LoVo (cell line): ENCODE data around the gene CAPN2.

Source experiments
- DNase-seq: peaks from one replicate; pipeline ENCODE4 v3.0.0-alpha.2; 2016; ENCODE audit warnings: low spot score

The CAPN2 gene

DNA sequence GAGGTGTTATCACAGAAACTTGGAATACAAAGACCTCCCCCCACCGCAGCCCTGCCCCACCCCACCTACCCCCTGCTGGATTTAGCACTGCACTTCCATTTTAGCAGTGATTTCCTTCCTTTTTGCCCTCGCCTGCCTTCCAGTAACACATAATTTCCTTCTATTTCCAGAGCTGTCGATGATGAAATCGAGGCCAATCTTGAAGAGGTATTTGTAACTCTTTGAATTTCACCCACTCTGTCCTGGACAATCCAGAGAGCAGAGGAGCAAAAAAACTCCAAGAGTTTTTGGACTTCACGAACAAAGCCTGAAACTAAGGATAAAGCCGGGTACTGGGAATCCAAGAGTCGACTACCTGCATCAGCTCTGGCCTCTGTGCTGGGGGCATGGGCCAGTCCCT, 49.1 kb downstream of the CAPN2 start:
- no peak for DNase-seq

DNA sequence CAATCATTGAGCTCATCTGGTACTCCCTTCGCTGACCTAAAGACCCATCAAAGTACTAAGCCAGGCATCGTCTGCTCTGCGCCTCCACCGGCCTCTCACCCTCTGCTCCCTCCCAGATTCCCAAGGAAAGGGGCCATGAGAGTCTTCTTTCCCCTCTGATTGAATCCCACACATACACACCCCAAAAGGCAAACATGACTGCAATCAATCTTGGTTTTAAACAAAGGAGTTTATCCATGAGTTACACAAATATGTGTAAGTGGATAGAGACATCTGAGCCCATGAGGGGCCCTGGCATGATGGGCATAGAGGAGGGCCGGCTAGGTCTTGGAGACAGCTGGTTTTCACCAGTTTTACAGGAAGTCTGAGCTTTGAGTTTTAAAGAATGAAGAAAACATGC, 50.9 kb downstream of the CAPN2 start:
- DNase-seq: no peak

DNA sequence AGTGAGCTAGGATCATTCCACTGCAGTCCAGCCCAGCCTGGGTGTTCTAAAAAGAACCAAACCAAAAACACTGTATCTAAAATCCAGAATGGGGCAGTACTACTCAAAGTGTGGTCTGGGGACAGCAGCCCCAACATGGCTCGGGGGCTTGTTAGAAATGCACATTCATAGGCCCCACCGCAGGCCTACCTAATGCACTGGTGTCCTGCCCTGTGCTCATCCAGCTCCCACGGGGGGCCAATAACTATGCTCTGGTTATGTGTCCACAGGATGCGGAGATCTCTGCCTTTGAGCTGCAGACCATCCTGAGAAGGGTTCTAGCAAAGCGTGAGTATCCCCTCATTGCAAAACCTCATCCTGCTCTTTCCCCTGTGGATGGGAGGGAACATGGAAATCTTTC, 51.5 kb downstream of the CAPN2 start:
- no peak for DNase-seq

DNA sequence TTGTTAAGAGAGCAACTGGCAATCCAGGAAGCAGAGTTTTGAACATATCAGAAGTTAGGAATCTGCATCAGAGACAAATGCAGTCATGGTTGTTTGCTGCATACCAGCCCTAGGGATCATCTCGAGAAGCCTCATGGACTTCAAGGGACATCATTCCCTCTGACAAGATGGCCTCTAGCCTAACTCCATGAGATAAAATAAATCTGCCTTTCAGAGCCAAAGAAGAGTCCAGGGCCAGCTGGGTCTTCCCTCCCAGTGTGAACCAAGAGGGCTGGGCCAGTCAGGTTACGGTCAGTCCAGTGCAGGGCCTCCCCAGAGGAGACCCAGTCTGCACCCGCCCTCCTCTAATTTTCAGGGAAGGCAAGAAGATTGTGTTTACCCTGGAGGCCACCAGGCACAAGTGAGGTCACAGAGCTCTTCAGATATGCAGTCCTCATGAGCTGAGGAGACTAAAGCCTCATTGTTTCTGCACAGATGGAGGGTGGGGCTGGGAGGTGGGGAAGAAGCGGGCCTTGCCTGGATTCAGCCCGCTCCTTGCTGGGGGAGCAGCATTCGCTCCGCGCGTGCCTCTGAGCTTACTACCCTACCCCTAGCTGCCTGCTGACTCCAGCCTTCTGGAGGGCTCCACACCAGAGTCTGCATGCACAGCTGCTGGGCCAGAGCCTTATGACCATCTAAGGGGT, 52.8 kb downstream of the CAPN2 start:
- no peak for DNase-seq

DNA sequence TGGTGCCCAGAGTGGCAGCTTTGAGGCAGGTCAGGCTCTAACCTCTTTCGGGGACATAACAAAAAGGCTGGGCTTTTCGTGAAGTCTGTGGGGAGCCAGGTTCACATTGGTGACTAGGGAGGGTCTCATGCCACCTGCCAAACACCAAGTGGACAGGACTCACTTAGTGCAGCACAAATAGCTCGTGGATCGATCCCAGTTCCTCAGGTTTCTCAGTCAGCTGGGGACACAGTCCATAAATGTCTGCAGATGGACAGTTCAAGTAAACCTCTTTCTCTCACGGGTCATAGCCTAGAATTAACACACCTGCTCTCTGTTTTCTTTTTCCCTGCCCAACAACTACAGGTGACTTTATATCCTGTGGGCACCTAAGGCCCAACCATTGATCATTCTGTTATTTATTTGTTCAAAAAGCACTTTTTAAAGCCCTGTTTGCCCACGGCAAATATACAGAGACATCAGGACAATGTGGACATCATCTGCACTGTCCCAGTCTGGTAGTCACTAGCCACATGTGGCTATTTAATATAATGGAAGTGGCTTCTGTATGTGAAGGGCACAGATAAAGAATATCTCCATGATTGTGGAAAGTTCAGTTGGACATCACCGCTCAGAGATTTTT, 53.5 kb downstream of the CAPN2 start:
- no peak for DNase-seq

DNA sequence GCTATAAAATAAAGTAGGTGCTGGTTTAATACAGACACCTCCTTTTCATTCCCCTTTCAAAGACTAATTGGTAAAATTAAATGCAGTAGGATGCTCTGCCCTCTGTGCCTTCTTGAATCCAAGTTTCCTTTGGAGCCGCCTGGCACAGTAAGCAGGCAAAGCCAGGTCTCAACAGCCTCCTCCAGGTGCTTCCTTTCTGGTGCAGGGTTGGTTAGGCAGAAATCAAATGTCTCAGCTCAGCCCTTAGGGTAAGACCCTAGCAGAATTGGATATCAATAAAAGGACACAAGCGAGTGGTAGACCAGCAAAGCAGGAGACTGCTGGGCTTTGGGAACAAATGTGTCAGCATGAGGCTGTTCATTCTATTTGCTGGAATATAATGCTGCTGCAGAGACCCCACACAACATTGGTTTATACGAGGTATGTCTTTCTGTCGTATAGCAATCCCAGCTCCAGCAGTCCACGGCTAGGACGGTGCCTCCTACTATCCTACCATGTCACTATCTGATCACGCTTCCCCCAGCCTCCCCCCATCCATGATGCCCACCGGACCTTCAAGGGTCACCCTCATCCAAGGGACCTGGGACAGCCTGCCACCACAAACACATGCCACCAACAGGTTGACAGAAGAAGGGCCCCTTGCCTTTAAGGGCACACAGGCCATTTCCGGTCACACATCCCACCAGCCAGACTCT, 58.4 kb downstream of the CAPN2 start:
- no peak for DNase-seq

DNA sequence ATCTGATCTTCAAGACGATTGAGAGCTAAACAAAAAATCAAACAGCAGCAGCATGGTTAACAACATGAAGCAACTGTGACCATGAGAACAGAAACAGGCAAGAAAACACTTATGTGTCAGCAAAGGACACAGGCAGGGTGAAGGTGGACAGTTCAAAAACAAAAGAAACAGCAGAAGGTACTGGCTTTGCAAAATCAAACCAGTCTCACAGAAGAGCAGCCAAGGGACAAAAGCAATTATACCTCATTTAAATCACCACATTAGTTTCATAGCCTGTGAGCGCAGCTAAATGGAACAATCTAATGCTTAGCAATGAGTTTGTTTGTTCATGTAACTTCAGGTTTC, 59.1 kb downstream of the CAPN2 start:
- no peak for DNase-seq

DNA sequence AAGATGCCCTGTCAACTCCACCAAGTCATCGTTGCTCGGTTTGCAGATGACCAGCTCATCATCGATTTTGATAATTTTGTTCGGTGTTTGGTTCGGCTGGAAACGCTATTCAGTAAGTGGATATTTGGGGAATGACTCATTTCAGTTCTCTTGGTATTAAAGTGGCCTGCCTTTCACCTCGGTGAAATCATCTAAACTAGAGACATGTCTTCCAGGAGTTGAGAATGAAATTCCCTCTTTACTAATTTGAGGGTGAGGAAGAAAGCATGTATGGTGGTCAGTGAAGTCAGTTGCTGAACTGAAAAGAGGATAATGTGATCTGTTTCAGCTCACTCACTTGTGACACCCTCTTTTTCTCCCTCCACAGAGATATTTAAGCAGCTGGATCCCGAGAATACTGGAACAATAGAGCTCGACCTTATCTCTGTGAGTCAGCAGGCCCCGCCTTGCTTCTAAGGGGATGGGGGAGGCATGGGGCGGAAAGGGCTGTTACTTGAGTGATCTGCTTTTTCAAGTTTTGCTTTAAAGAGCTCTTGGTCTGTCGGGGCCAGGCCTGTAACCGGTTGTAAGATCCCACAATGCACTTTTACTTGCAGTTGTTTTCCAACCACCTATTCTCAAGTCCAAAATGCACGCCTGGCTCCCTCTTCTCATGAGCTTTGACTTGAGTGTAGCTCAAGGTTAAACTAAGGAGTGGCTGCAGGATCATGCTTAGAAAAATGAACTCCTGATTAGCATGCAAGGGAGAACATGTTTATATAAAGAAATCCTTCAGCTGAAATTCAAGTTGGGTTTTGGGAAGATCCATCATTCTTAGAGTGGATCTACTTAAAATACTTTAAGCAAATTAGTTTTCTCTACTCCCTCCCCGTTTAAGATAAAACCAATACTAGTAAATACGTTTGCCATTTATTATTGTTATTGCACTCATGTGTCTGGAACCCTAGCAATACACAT, 59.8 kb downstream of the CAPN2 start:
- peak; percentile 38 for DNase-seq

DNA sequence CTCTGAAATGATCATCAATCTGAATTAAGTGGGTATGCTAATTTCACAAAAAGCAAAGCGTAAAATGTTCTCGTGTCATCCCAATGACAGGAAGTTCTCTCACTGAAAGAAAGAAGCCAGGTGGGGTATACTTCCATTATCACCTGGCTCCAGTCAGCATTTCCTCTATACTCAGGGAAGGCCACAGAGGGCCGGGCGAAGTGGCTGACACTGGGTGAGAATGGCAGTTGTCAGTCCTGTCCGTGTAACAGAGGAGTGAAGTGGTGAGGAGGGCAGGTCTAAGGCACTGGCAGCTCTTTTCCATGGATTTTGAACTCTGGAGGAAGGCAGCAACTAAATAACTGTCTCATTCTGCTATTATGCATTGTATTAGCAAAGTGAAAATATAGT, 60.4 kb downstream of the CAPN2 start:
- DNase-seq: no peak

DNA sequence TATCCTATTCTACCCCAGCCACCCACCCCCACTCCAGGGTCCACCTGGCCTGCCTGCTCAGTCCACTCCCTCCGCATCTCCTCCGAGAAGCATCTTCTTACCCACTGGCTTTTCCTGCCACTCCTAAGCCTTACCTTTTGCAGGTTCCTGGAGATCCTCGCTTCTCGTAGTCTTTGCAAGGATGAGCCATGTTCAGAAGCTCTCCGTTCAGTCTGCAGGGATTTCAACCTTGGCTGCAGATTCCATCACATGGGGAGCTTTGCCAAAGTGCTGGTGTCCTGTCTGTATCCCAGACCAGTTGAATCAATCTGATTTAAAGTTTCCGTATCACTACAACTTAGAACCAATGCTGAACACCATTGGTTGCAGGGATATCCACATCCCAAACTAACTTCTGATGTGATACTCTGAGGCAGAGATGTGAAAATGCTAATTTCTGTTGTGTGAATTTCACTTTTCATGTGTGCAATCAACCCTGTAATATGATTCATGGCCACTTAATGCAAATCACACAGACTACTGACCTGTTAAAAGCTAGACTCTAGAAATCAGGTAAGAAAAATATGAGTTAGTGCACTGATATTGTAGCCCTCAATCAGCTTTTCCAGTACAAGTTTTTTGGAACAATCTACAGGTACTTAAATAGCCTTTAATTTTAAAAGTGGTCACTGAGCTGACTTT, 61.9 kb downstream of the CAPN2 start:
- DNase-seq: no peak

DNA sequence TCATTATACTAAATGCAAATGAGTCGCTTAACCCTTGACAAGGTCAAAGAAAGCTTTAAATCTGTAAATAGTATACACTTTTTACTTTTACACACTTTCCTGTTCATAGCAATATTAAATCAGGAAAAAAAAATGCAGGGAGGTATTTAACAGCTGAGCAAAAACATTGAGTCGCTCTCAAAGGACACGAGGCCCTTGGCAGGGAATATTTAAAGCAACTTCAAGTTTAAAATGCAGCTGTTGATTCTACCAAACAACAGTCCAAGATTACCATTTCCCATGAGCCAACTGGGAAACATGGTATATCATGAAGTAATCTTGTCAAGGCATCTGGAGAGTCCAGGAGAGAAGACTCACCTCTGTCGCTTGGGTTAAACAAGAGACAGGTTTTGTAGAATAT, 62.7 kb downstream of the CAPN2 start:
- DNase-seq: no peak

DNA sequence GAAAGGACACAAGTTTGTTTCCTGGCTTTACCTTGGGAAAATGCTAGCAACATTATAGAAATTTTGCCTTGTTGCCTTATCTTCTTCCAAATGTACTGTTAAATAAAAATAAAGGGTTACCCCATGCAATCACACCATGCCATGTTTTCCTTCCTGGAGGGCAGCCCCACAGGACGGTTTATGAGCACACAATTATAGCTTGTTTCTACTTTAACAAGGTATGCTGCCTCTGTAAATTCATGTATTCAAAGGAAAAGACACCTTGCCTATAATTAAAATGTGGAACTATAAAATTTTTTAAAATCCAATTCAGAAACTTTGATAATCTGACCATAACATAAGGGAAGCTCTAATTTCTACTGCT, 63.4 kb downstream of the CAPN2 start:
- DNase-seq: no peak

DNA sequence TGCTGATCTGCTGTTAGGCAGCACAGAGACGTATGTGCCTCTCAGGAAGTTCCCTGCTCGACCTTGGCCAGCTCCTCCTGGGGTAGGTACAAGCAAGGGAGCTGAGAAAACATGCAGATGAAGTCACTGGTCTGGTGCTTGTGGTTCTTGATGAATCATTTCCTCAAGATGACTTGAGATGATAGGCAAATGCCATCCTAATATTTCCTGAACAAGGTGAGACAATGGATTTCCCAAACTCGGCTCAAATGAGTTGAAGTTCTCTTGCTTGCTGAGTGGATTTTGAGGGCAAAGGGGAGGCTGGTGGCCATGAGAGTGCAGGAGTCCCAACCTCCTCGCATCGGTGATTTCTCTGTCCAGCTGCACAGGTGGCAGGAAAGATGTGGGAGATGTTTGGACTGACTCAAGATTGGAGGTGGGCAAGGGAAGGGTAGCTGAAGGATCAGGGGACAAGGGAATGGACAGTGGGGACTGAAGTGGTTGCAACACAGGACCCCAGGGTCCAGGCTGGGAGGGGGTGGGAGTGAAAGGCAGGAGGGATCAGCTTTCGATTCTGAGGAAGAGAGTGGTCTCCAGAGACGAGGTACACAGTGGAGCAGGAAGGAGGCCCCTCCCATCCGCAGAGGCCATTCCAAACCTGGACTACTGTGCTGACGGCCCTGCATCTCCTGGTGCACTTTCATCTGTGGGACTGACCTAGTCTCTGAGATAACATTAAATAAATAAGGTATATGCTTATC, 63.9 kb downstream of the CAPN2 start:
- peak; percentile 34 for DNase-seq

DNA sequence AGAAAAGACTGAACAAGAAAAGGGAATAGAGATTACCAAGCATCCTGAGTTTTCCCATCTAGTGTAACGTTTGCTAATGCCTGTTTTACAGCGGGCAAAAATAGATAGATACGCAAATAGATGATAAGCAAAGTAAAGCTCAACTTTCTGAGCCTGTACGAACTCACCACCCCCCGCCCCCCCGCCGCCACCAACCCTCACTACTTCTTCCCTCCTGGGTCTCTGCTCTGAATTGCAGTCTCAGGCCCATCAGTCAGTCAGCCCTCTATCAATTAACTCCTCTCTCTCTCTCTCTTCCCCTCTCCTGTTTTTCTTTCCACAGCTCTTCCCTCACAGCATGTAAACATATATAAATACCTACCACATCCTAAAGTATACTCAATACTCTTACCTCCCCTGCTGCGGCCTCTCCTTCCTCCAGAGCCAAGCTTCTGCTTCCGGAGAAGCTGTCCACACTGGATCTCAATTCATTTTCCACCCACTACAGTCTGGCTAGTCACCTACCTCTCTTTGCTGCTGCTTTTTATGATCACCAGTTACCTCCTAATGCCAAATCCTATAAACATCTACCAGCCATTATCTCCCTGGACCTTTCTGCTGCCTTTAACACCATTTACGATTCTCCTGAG, 64.6 kb downstream of the CAPN2 start:
- no peak for DNase-seq

DNA sequence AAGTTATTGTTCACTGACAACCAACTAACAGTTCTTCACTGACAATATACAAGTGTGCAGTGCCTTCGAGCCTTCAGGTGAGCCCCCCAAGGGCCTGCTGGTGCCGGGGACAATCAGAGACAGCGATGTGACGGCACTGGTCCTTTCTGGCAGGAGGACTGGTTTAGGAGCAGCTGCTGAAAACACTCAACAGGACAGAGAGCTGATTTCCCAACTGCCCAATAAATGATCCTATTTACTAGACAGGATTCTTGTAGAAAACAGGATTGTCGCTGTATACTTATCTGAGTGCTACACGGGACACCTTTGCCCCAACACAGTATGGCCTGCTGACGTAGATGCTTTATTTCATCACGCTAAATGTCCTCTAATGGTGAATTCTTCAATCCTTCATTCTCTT, 68.0 kb downstream of the CAPN2 start:
- DNase-seq: no peak

DNA sequence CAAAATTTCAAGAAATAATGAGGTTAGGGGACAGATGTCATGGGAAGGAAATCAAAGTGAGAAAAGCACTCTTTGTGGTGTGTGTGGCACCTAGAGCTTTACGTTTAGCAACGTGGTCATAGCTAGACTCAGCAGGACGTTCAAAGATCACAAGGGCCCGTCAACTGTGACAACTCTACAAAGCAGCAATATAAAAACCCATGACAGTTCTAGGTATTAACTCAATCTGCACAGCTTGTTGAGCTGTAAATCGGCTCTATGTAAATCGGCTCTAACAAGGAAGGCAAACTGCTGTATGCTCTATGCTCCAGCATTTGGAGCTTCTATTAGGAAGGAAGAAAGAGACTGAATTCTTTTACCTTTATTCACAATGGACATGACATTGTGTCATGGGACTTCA, 68.6 kb downstream of the CAPN2 start:
- no peak for DNase-seq

DNA sequence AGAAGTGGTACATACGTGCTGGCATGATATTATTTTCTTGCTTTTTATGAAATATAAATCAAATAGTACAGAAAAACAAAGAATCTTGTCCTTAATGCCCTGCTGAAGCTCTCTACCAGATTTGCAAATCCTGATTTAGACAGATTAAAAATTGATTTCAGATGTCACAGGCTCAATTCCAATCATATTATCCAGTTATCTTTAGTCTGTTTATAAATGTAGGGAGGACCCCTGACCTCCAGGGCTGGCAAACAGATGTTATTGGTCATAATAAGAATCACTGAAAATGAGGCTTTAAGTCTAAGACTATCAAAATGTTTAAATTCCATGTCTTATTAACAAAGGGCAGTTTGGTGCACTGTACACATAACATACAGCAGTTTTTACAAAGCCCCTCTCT, 71.3 kb downstream of the CAPN2 start:
- DNase-seq: no peak

DNA sequence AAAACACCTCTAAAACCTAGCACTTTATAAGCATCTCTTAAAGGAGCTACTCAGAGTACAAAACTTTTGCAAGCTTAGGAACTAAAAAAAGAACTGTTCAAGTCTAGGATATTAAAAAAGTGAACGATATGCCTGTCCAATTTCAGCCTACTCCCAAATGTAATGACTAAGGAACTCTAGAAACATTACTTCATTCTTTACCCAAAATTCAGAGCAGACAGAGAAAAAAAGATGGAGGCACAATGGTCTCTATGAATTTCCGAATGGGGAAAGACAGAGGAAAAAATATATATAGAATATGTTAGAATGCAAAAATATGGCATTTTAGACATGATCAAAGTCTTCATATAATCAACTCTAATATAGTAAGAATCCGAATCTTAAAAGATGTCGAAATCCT, 72.2 kb downstream of the CAPN2 start:
- DNase-seq: no peak

DNA sequence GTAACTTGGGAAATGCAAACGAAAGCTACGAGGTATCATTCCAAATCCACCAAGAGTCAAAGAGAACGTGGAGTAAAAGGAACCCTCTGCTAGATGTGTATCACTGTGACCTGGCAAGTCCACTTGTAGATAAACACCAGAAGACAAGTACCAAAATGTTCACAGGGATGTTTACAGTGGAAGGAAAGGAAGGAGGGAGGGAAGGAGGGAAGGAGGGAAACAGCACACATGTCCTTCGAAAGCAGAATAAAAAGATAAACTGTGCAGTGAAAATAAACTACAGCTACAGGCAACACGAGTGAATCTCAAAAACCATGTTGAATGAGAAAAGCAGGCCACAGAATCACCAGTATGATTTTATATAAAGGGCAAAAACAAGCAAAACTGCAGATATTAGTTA, 73.5 kb downstream of the CAPN2 start:
- DNase-seq: no peak

DNA sequence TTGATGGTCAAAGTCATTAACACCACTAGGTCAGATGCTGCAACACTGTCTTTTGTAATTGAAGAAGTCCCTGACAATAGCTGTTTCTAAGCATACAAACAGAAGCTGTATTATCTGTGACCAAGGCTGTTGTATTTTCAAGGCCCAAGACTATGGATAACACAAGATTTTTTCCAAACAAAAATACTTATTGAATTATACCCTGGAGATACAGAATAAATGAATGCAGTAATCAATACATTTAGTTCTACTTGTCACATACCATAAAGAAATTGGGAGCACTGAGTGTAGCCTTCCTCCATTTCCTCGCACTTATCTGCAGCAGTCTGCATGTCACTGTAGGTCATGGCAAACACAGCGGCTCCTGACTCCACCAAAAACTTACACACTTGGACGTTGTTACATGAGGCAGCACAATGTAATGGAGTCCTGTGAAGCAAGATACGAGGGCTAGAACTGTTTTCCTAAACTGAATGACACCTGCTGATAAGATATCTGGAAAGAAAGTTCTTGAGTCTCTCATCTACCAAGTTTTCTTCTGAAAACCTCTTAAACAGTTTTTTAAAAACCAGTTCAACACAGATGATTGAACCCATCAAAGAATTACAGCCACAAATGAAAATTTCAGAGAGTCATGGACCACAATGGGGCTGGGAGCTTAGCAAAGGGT, 76.5 kb downstream of the CAPN2 start:
- no peak for DNase-seq
